Measurements from ENCODE around the gene NRCAM. TPM values are rescaled to one million over a fixed set of nuclear protein-coding genes. Genes with fewer than 3 reads are reported as not detected.

NRCAM gene
- total RNA-seq, 2 donors from 2014 or later, result 17.9 to 28.2 TPM

- Mint-ChIP-seq H3K4me3 (no peak overlapping the region), H3K9me3 (no peaks in the 10 kb centered on the region), H3K27me3 (ENCODE audit: insufficient read depth) (no peaks in the 10 kb centered on the region), H3K4me1 (no peaks in the 10 kb centered on the region), H3K27ac (no peak overlapping the region), H3K36me3 (ENCODE audit: low read depth) (peaks cover 18% of the 10 kb centered on the region)
- no peak overlapping the region for H3K9ac ChIP-seq (ENCODE audit: extremely low read depth, low read length, poor library complexity, severe bottlenecking)
- H3K27ac ChIP-seq (ENCODE audit: low read depth, low read length), result no peak overlapping the region
- WGBS, 2 experiments (ENCODE audit: insufficient coverage in 1 of 2, insufficient read length in 1 of 2), result 96 to 100% methylated on average over 1 of the region's 1 CpG
- DNase-seq, result no peak
- no peaks in the 10 kb centered on the region for H3K9me3 ChIP-seq (ENCODE audit: control insufficient read depth, low read length)
- H3K36me3 ChIP-seq (ENCODE audit: control insufficient read depth, insufficient read depth, low read length), result peaks cover 25% of the 10 kb centered on the region
- no peak for TF ChIP-seq CTCF (conservative IDR thresholded peaks at IDR 0.05)
- H3K27me3 ChIP-seq (ENCODE audit: control insufficient read depth, insufficient read depth, low read length, poor library complexity, severe bottlenecking), result no peaks in the 10 kb centered on the region
- H3K4me3 ChIP-seq (ENCODE audit: low read length), result no peak overlapping the region
- no peaks in the 10 kb centered on the region for H3K4me1 ChIP-seq (ENCODE audit: control insufficient read depth, insufficient read depth, low read length)
These were observed 43.3 kb upstream of the NRCAM start for GRCh38 chr7:108499566-108499965.

GRCh38 chr7:108498481-108498880, 42.2 kb upstream of the NRCAM start:
- Histone ChIP-seq H3K27ac (ENCODE audit: low read depth, low read length) (no peak overlapping the region), H3K4me3 (ENCODE audit: low read length) (no peak overlapping the region), H3K4me1 (ENCODE audit: control insufficient read depth, insufficient read depth, low read length) (no peaks in the 10 kb centered on the region), H3K27me3 (ENCODE audit: control insufficient read depth, insufficient read depth, low read length, poor library complexity, severe bottlenecking) (no peaks in the 10 kb centered on the region), H3K9ac (ENCODE audit: extremely low read depth, low read length, poor library complexity, severe bottlenecking) (no peak overlapping the region), H3K36me3 (ENCODE audit: control insufficient read depth, insufficient read depth, low read length) (peaks cover 33% of the 10 kb centered on the region), H3K9me3 (ENCODE audit: control insufficient read depth, low read length) (no peaks in the 10 kb centered on the region)
- Mint-ChIP-seq H3K4me3 (no peak overlapping the region), H3K4me1 (no peaks in the 10 kb centered on the region), H3K36me3 (ENCODE audit: low read depth) (peaks cover 21% of the 10 kb centered on the region), H3K27me3 (ENCODE audit: insufficient read depth) (no peaks in the 10 kb centered on the region), H3K27ac (no peak overlapping the region), H3K9me3 (no peaks in the 10 kb centered on the region)
- 86 to 91% methylated on average over 3 to 6 of the region's 6 CpGs for WGBS, 2 experiments (ENCODE audit: insufficient coverage in 1 of 2, insufficient read length in 1 of 2)
- no peak for TF ChIP-seq CTCF (conservative IDR thresholded peaks at IDR 0.05)
- DNase-seq, result no peak

GRCh38 chr7:108497082-108497725, 41.0 kb upstream of the NRCAM start:
- no peaks in the 10 kb centered on the region for H3K9me3 Mint-ChIP-seq

More at GRCh38 chr7:108497082-108497725, 41.0 kb upstream of the NRCAM start:
- Histone ChIP-seq H3K9ac (ENCODE audit: extremely low read depth, low read length, poor library complexity, severe bottlenecking) (no peak overlapping the region), H3K27me3 (ENCODE audit: control insufficient read depth, insufficient read depth, low read length, poor library complexity, severe bottlenecking) (no peaks in the 10 kb centered on the region), H3K4me3 (ENCODE audit: low read length) (no peak overlapping the region), H3K36me3 (ENCODE audit: control insufficient read depth, insufficient read depth, low read length) (peaks cover 33% of the 10 kb centered on the region), H3K4me1 (ENCODE audit: control insufficient read depth, insufficient read depth, low read length) (no peaks in the 10 kb centered on the region), H3K9me3 (ENCODE audit: control insufficient read depth, low read length) (no peaks in the 10 kb centered on the region), H3K27ac (ENCODE audit: low read depth, low read length) (no peak overlapping the region)
- H3K4me1 Mint-ChIP-seq, result peaks cover 4% of the 10 kb centered on the region
- no peaks in the 10 kb centered on the region for H3K27me3 Mint-ChIP-seq (ENCODE audit: insufficient read depth)
- H3K27ac Mint-ChIP-seq, result no peak overlapping the region
- WGBS, 2 experiments (ENCODE audit: insufficient coverage in 1 of 2, insufficient read length in 1 of 2), result 93% methylated on average over 2 of the region's 3 CpGs; no CpG with 5 or more reads in 1 of the 2 experiments
- no peak overlapping the region for H3K4me3 Mint-ChIP-seq
- TF ChIP-seq CTCF (conservative IDR thresholded peaks at IDR 0.05), result peak; percentile 95
- peaks cover 23% of the 10 kb centered on the region for H3K36me3 Mint-ChIP-seq (ENCODE audit: low read depth)
- peak; percentile 79 for DNase-seq
